HG02623 (cell line): ENCODE results near the gene CCDC9.
"Not testable (repeated sequence)": the region's sequence is repeated elsewhere in the genome, so short reads cannot be mapped to it uniquely, and the experiment has no call there.

ENCODE experiments used
- ATAC-seq: cut with Tn5 transposase; IDR thresholded peaks from one replicate; pipeline ENCODE4 v1.9.1; 2021; ENCODE audit warnings: moderate library complexity; ENCODE audit not compliant: unreplicated experiment

CCDC9 gene

DNA sequence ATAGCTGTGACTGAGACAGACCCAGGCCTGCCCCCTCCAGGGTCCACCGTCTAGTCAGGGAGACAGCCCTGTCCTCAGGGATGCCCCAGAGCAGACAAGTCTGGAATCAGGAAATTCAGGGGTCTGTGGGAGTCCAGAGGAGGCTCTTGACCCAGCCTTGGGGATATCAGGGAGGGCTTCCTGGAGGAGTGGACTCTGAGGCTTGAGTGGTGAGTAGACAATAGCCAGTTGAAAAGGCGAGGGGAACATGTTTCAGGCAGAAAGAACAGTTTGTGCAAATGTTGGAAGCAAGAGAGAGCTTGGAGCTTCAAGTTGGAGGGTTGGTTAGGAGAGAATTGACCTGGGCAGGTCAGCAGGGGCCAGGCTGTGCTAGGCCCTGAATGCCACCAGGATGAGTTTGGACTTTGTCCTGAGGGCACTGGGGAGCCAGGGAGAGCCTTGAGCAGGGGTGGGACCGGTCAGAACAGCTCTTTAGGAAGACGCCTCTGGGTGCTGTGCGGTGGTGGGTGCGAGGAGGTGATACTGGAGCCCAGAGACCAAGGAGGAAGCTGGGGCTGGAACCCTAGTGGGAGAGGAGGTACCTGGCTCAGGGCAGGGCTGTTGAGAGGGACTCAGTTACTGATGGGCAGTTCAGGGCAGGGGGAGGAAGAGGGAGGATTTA is 2.7 kb downstream of the CCDC9 start:
- no peak for ATAC-seq

GRCh38 chr19:47260476-47260875 is 4.2 kb downstream of the CCDC9 start:
- no peak for ATAC-seq

DNA sequence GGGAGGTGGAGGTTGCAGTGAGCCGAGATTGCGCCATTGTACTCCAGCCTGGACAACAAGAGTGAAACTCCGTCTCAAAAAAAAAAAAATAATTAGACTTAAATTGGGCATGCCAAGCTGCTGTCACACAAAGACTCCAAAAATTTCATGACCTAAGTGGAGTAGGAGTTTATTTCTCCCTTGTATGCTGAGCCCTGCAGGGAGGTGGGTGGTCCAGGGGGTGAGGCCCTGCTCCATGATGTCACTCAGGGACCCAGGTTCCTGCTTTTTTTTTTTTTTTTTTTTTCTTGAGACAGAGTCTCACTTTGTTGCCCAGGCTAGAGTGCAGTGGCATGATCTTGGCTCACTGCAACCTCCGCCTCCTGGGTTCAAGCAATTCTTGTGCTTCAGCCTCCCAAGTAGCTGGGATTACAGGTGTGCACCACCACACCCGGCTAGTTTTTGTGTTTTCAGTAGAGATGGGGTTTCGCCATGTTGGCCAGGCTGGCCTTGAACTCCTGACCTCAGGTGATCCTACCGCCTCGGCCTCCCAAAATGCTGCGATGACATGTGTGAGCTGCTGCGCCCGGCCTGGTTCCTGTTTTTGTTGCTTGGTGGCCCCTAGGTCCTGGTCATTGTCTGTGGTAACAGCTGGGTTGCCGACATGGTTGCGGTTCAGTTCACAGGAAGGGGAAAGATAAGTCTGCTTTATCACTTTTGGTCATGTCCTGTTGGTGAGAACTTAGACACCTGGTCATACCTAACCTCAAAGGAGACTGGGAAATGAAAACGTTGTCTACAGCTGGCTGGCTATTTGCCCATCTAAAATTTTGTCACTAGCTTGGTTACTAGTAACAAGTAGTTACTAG is 5.8 kb downstream of the CCDC9 start:
- not testable (repeated sequence) for ATAC-seq

- ATAC-seq, result no peak
These were observed 8.3 kb downstream of the CCDC9 start for GRCh38 chr19:47264629-47265028.

- ATAC-seq, result no peak
These were observed 10.1 kb downstream of the CCDC9 start for GRCh38 chr19:47266401-47266941.

DNA sequence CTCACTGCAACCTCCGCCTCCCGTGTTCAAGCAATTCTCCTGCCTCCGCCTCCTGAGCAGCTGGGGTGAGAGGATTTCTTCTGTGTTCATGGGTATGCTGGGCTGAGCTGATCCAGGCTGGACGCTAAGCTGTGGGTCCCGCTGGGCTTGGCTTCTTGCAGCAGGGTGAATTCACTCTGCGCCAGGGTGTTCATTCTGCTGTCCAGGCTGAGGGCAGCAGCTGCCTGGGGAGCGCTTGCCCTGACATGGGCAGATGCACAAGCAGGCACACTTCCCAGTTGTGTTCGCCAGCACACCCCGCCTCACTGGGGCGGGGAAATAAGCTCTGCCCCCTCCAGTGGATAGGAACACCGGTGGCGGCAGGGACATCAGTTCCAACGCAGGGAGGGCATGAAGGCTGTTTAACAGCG is 11.0 kb downstream of the CCDC9 start:
- no peak for ATAC-seq

DNA sequence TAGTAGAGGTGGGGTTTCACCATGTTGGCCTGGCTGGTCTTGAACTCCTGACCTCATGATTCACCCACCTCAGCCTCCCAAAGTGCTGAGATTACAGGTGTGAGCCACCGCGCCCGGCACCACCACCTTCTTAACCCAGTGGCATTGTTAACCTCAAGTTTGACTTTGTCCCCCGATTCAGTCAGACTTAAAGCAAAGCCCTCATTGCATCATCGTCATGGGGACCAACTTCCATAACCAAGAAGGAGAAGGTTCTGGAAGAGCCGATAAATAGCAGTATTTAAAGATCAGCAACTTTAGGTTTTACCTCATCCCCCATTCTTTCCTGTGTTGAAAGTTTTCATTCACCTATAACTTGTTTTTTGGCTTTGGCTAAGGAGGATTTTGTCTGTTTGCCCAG is 11.7 kb downstream of the CCDC9 start:
- no peak for ATAC-seq

GRCh38 chr19:47269596-47269995 is 13.3 kb downstream of the CCDC9 start:
- no peak for ATAC-seq

DNA sequence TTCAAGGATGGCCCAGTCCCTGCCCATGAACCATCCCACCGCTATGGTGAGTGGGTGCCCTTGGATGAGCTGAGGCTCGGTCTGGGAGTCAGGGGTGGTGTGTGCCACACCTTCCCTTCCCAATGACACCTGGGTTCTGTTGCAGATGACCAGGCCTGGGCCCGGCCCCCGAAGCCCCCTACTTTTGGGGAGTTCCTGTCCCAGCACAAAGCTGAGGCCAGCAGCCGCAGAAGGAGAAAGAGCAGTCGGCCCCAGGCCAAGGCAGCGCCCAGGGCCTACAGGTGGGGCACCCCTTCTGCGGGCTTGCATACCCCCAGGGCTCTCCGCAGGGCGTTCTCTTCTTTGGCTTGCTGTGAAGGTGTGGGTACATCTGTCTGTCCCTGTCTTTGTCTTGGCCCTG is 14.1 kb downstream of the CCDC9 start:
- ATAC-seq, result no peak

- ATAC-seq, result no peak
These were observed 15.6 kb downstream of the CCDC9 start for GRCh38 chr19:47271949-47272348.

DNA sequence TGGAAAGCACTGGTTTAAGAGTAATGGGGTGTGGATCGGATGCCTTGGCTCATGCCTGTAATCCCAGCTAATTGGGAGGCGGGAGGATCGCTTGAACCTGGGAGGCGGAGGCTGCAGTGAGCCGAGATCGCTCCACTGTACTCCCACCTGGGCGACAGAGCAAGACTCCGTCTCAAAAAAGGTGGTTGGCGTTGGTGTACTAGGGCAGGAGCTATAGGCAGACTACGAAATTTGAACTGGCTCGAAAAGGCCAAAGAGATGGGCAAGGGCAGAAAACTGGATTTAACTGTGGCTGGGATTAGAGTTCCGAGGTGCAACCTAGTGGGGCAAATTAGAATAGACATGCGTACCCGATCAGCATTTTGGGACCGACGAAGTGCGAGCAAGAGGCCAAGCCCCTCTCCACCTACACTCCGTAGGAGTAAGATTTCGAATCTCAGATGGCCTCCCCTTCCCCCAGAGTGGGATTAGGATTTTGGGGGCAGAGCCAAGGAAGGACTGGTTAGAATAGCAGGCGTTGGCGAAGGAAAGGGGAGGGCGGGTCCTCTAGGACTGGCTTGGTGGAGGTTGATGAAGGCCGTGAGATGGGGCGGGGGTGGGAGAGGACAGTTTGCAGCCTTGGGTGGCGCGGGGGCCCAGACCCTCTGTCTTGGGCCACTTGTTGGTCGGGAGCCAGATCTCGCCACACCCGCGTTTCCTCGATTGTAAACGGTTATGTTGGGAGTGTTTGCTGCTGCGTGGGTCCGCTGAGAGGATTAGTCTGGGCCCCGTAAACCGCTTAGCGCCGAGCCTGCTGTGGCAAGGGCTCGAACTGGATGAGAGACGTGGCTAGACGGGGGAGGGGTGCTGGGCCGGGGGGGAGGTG is 16.4 kb downstream of the CCDC9 start:
- ATAC-seq, result no peak

DNA sequence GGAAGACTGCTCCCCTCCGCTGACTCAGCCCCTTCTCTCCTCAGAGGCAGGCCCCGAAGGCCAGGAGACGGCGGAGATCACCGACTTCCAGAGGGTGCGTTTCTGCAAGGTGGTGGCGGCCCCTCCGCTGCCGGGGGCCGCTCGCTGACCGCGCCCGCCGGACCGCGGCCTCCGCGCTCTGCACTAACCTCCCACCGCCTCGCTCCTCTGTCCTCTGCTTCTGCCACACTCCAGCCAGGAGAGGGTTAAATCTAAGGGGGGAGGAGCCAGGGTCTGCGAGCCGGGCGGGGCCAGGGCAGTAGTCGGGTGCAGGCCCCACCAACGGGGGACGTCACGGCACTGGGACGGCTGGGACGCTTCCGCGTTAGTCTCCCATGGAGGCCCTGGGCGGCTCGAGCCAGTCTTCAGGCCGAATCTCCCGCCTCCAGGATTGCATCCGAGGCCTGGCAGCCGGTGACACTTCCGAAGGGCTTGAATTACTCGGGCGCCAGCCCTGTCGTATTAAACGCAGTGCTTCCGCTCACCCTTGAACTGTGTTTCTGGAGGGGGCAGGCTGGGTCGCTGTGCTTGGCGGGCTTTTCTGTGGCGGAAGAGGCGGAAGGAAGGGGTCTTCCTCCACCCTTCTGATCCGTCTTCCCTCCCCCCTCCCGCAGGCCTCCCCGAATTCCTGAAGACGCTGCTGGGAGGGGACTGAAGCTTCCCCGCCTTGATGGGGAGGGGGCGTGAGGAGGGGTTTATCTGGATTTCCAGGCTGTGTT is 17.2 kb downstream of the CCDC9 start:
- ATAC-seq, result peak; percentile 45

GRCh38 chr19:47274071-47274890 is 18.0 kb downstream of the CCDC9 start, which contains the start of gene INAFM1:
Gene INAFM1, plus strand, starts transcription at chr19:47274885. Its CDS starts 35 bp downstream, at chr19:47274920.
- peak; percentile 45 for ATAC-seq

DNA sequence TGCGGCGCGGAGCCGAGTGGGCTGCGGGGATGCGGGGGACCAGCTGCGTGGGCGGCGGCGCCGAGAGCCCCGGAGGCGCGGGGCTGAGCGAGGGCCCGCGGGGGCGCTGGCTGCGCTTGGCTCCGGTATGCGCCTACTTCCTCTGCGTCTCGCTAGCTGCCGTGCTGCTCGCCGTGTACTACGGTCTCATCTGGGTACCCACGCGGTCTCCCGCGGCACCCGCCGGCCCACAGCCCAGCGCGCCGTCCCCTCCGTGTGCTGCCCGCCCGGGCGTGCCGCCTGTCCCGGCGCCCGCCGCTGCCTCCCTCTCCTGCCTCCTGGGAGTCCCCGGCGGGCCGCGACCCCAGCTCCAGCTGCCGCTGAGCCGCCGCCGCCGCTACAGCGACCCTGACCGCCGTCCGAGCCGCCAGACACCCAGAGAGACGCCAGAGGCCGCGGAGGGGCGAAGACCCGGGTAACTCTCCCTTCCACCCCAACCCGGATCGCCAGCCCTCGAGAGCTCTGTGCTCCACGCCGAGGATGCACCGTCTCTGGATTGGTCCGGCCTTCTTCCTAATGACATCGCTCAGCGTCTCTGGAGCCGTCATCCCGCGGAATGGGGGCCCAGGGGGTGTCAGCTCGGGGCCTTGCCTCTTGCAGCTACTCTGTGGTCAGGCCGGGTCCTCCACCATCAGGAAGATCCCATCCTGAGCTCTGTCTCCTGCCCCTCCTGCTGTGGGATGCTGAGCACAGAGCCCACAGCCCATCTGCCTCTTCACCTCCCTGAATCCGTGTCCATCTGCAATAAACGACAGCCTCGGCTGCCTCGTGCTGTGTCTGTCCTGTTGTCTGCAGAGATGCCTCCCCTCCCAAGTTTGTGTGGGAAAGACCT is 18.8 kb downstream of the CCDC9 start:
- peak; percentile 15 for ATAC-seq

DNA sequence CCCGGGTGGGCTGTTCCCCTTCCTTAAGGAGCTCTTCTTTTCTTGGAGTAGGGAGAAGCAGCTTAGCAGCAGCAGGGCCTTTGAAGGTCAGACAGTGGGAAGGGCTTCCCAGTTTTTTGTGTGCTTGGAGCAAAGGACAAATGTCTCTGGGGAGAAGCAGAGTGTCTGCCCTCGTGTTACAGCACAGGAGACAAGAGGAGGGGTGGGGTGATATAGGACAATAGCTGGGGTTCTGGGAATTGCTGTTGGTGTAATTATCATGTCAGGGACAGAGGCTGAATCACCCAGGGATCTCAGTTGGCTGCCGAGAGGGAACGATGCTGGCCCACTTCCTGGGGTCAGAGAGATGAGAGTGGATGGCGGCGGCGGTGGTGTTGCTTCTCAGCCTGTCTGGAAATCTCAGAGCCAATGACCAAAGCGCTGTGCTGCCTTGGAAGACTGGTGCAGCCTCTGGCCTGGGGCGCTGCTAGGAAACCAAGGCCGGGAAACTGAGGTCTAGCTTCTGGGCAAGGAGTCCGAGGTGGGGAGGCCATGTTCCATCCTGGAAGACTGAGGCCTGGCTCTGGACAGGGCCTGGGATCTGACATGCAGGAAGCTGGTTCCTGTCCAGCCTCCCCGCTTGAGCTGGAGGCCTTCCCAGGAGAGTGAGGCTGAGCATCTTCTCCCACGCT is 19.6 kb downstream of the CCDC9 start:
- no peak for ATAC-seq

- ATAC-seq, result not testable (repeated sequence)
These were observed 20.2 kb downstream of the CCDC9 start for GRCh38 chr19:47276513-47276912.

- no peak for ATAC-seq
These were observed 24.0 kb downstream of the CCDC9 start for GRCh38 chr19:47280183-47280797.
